OCI-LY7 (cell line): ENCODE results near the gene IAH1. TPM values are rescaled to one million over a fixed set of nuclear protein-coding genes. Genes with fewer than 3 reads are reported as not detected.

ENCODE experiments used
- BruUV-seq: library from RNA; stranded (reverse); fragments of 400-500 nt; replicated peaks from 2 replicates; lab custom pipeline; 2021; lab: Mats Ljungman, UMichigan
- CTCF ChIA-PET: fragments of 300-600 bp; sonication (Branson Sonifier 250); formaldehyde crosslinking; loops from one replicate; lab custom pipeline; 2022; ENCODE audit warnings: antibody characterized with exemption; ENCODE audit not compliant: unreplicated experiment; lab: Charles Lee
- POLR2A ChIA-PET: fragments of 300-600 bp; sonication (Branson Sonifier 250); formaldehyde crosslinking; loops from one replicate; lab custom pipeline; 2022; ENCODE audit warnings: antibody characterized with exemption; lab: Charles Lee
- DNase-seq: peaks from one replicate; pipeline ENCODE4 v3.0.0-alpha.2; 2015; ENCODE audit warnings: low spot score
- H2AFZ ChIP-seq: fragments of 200-600 bp; sonication (generic), shearing (Covaris generic); 2 replicates; pipeline ENCODE4 v1.6.1; 2014; ENCODE audit warnings: mild to moderate bottlenecking, antibody characterized with exemption, low read length, moderate library complexity
- H3K27ac ChIP-seq: fragments of 200-600 bp; sonication (generic); 2 replicates; pipeline ENCODE4 v1.5.1; 2014; ENCODE audit warnings: mixed run types, low read depth, mild to moderate bottlenecking, moderate library complexity, low read length, inconsistent platforms; ENCODE audit not compliant: poor library complexity, severe bottlenecking
- H3K36me3 ChIP-seq: fragments of 200-600 bp; sonication (generic); 2 replicates; pipeline ENCODE4 v1.6.1; 2014; ENCODE audit warnings: mild to moderate bottlenecking, antibody characterized with exemption, low read length, moderate library complexity, mixed read lengths; ENCODE audit not compliant: insufficient read depth
- H3K4me1 ChIP-seq: fragments of 200-600 bp; sonication (generic); 2 replicates; pipeline ENCODE4 v1.5.1; 2014; ENCODE audit warnings: mild to moderate bottlenecking, low read length; ENCODE audit not compliant: insufficient read depth, poor library complexity, severe bottlenecking
- H3K4me2 ChIP-seq: fragments of 200-600 bp; sonication (generic); 2 replicates; pipeline ENCODE4 v1.6.1; 2014; ENCODE audit warnings: mild to moderate bottlenecking, low read length
- H3K4me3 ChIP-seq: fragments of 200-600 bp; sonication (generic); 2 replicates; pipeline ENCODE4 v1.5.1; 2014; ENCODE audit warnings: mild to moderate bottlenecking, low read depth, low read length; ENCODE audit not compliant: poor library complexity, severe bottlenecking
- H3K79me2 ChIP-seq: fragments of 200-600 bp; sonication (generic); 2 replicates; pipeline ENCODE4 v1.6.1; 2016; ENCODE audit warnings: low read depth, mild to moderate bottlenecking, low read length, moderate library complexity, mixed read lengths; ENCODE audit not compliant: insufficient read depth
- H3K9me2 ChIP-seq: fragments of 200-600 bp; sonication (generic); 2 replicates; pipeline ENCODE4 v1.6.1; 2016; ENCODE audit warnings: mild to moderate bottlenecking, low read length, mixed read lengths; ENCODE audit not compliant: insufficient read depth
- H3K9me3 ChIP-seq: fragments of 200-600 bp; sonication (generic); 2 replicates; pipeline ENCODE4 v1.6.1; 2014; ENCODE audit warnings: mild to moderate bottlenecking, mixed run types, low read length, mixed read lengths
- H4K20me1 ChIP-seq: fragments of 200-600 bp; sonication (generic); 2 replicates; pipeline ENCODE4 v1.6.1; 2014; ENCODE audit warnings: mild to moderate bottlenecking, antibody characterized with exemption, low read length, moderate library complexity, mixed read lengths; ENCODE audit not compliant: insufficient read depth
- CTCF ChIP-seq: fragments of 200-600 bp; sonication (generic); conservative IDR thresholded peaks from 2 replicates; pipeline ENCODE4 v1.5.1; 2014; ENCODE audit warnings: mild to moderate bottlenecking, antibody characterized with exemption, low read length, moderate library complexity, mixed read lengths
- EZH2phosphoT487 ChIP-seq: fragments of 200-600 bp; sonication (generic); IDR thresholded peaks from 2 replicates; pipeline ENCODE4 v1.6.1; 2018; ENCODE audit warnings: low read depth, borderline replicate concordance, mild to moderate bottlenecking, mixed run types, antibody characterized with exemption, low read length, moderate library complexity, mixed read lengths
- intact Hi-C: fragments of 100-400 bp; cut with micrococcal nuclease; formaldehyde crosslinking; loops from one replicate; pipeline ENCODE4 v1.10.0; 2022; ENCODE audit not compliant: unreplicated experiment
- total RNA-seq, 2 experiments: library from RNA; depleted of rRNA in 1 of 2; stranded (reverse); fragments of >200 nt in 1 of 2; shearing (Covaris generic) in 1 of 2; gene quantifications; 2 replicates each; pipeline ENCODE4 v1.2.3, GENCODE V29; 2014 to 2022

IAH1 gene
- total RNA-seq, 2 experiments from 2014 or later, result 0.66 to 3.8 TPM

GRCh38 chr2:9536504-9536903 is 62.2 kb downstream of the IAH1 start:
- Histone ChIP-seq H3K9me2 (no peaks in the 10 kb centered on the region), H3K4me3 (no peak overlapping the region), H3K27ac (no peak overlapping the region), H3K36me3 (peaks cover 88% of the 10 kb centered on the region), H3K9me3 (no peaks in the 10 kb centered on the region), H3K4me1 (peaks cover 60% of the 10 kb centered on the region), H3K4me2 (no peak overlapping the region), H2AFZ (no peak overlapping the region), H3K79me2 (peaks cover 67% of the 10 kb centered on the region), H4K20me1 (no peaks in the 10 kb centered on the region)
- TF ChIP-seq CTCF, result no peak
- no TSS peak for BruUV-seq
- CTCF ChIA-PET, result no interaction called here
- POLR2A ChIA-PET, result interaction anchor here (0.7 to 2.9 kb wide), 9 partner anchors 10 to 1336 kb away, joined by 3 to 9 read pairs (median 3); partner anchors contain the start of gene ADAM17
- intact Hi-C loops, result no loop called here
- DNase-seq, result no peak

- peaks cover 75% of the 10 kb centered on the region for H3K4me1 ChIP-seq
- H3K4me3 ChIP-seq, result peak overlapping the region; percentile 28
- peaks cover 82% of the 10 kb centered on the region for H3K79me2 ChIP-seq
- DNase-seq, result peak; percentile 40
- intact Hi-C loops, result no loop called here
- H3K9me3 ChIP-seq, result no peaks in the 10 kb centered on the region
- H3K9me2 ChIP-seq, result no peaks in the 10 kb centered on the region
- POLR2A ChIA-PET, result interaction anchor here (0.8 to 2.9 kb wide), 6 partner anchors 11 to 114 kb away, joined by 3 to 33 read pairs (median 3); no protein-coding TSS in a partner anchor
- no TSS peak for BruUV-seq
- CTCF ChIA-PET, result no interaction called here
- H3K27ac ChIP-seq, result peak overlapping the region; percentile 97
- no peaks in the 10 kb centered on the region for H4K20me1 ChIP-seq
- TF ChIP-seq CTCF (no peak), EZH2phosphoT487 (no peak)
- peaks cover 86% of the 10 kb centered on the region for H3K36me3 ChIP-seq
- no peak overlapping the region for H2AFZ ChIP-seq
- peak overlapping the region; percentile 62 for H3K4me2 ChIP-seq
Observed at GRCh38 chr2:9538000-9538507, 63.7 kb downstream of the IAH1 start.

Other genes with a start within 250 kb of the IAH1 start
- gene ITGB1BP1, start 51.0 kb upstream of the IAH1 start, total RNA-seq (2014; rRNA removed; shearing (Covaris generic)), result 51.9 and 54.0 TPM in 2 replicates
- gene ITGB1BP1, start 51.0 kb upstream of the IAH1 start, total RNA-seq (2022), result 102 and 105 TPM in 2 replicates
- 52.0 and 54.5 TPM in 2 replicates for gene CPSF3, start 50.9 kb upstream of the IAH1 start, total RNA-seq (2014; rRNA removed; shearing (Covaris generic))
- gene CPSF3, start 50.9 kb upstream of the IAH1 start, total RNA-seq (2022), result 88.3 and 95.2 TPM in 2 replicates
- 46.9 and 50.5 TPM in 2 replicates for gene ADAM17, start 81.3 kb downstream of the IAH1 start, total RNA-seq (2014; rRNA removed; shearing (Covaris generic))
- gene ADAM17, start 81.3 kb downstream of the IAH1 start, total RNA-seq (2022), result 83.3 and 83.9 TPM in 2 replicates
- 152 and 181 TPM in 2 replicates for gene YWHAQ, start 156.4 kb downstream of the IAH1 start, total RNA-seq (2014; rRNA removed; shearing (Covaris generic))
- 252 and 268 TPM in 2 replicates for gene YWHAQ, start 156.4 kb downstream of the IAH1 start, total RNA-seq (2022)